Measurements from ENCODE around the gene CAGE1. TPM values are rescaled to one million over a fixed set of nuclear protein-coding genes. Genes with fewer than 3 reads are reported as not detected.

Gene CAGE1
- total and polyA plus RNA-seq, 8 donors: 0.08 to 0.16 (median 0.10) TPM; not detected in 4

DNA sequence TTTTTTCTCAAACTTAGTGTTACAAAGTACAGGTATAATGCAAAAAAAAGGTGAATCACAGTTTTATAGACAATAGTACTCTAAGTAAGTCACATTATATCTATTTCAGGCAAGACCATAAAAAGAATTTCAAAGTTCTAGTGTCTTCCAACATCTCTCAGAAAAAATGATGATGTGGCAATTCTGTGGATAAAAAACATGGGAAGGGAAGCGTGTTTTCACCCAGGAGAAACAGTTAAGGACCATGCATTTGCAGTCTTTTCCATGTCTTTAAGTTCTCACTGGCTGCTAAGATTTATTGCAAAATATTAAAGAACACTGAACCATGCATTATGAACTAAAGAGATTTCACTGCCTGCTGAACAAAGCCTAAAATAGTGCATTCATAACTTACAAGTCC, 78.4 kb downstream of the CAGE1 start:
- no peaks in the 10 kb centered on the region for H3K9me3 ChIP-seq
- H3K27ac ChIP-seq: peak overlapping the region in 1 of 2 donors; percentile 97
- intact Hi-C loops (cut with DNase I): no loop called here

DNA sequence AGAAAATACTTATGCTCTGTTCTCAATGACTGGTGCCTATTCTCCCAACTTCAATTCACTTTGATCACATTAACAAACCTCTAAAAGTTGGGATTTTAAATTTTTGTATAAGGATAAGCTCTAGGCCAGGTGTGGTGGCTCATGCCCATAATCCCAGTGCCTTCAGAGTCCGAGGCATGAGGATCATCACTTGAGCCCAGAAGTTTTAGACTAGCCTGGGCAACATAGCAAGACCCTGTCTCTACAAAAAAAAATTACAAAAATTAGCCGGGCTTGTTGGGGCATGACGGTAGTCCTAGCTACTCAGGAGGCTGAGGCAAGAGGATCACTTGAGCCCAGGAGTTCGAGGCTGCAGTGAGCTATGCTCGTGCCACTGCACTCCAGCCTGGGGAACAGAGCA, 80.5 kb downstream of the CAGE1 start:
- ATAC-seq (no peak), DNase-seq (no peak)
- H3K36me3 ChIP-seq: peaks cover 0 to 60% of the 10 kb centered on the region in 2 donors
- no peaks in the 10 kb centered on the region for H3K27me3 ChIP-seq
- intact Hi-C loops (cut with DNase I): loop anchor here in 1 of 2 donors (10.0 kb wide), 1 partner anchor 86 kb away; no protein-coding TSS in a partner anchor
- TF ChIP-seq CTCF (IDR thresholded peaks at IDR 0.05): no peak
- H3K4me1 ChIP-seq: peaks cover 14 to 56% of the 10 kb centered on the region in 2 donors
- no peak overlapping the region for H3K4me3 ChIP-seq
- H3K27ac ChIP-seq: no peak overlapping the region
- no peaks in the 10 kb centered on the region for H3K9me3 ChIP-seq

More for the DNA sequence above, 78.4 kb downstream of the CAGE1 start:
- ATAC-seq (no peak), DNase-seq (no peak)
- peaks cover 0 to 38% of the 10 kb centered on the region in 2 donors for H3K36me3 ChIP-seq
- no peak for TF ChIP-seq CTCF (IDR thresholded peaks at IDR 0.05)
- no peaks in the 10 kb centered on the region for H3K27me3 ChIP-seq
- peak overlapping the region; percentile 89 to 97 for H3K4me3 ChIP-seq
- peaks cover 7 to 53% of the 10 kb centered on the region in 2 donors for H3K4me1 ChIP-seq

DNA sequence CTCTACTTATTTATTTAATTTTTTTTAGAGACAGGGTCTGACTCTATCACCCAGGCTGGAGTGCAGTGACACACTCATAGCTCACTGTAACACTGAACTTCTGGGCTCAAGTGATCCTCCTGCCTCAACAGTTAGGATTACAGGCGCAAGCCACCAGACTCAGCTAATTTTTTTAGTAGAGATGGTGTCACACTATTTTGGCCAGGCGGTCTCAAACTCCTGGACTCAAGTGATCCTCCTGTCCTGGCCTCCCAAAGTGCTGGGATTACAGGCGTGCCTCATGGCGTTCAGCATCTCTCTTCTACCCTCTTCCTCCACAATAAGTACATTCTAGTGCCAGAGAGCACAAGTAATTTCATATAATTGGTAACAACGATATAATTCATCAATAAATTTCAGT, 82.0 kb downstream of the CAGE1 start:
- no peak for ATAC-seq
- Histone ChIP-seq H3K9me3 (no peaks in the 10 kb centered on the region), H3K36me3 (peaks cover 0 to 75% of the 10 kb centered on the region in 2 donors), H3K27ac (no peak overlapping the region), H3K4me1 (peaks cover 8 to 48% of the 10 kb centered on the region in 2 donors), H3K4me3 (no peak overlapping the region), H3K27me3 (no peaks in the 10 kb centered on the region)
- intact Hi-C loops (cut with DNase I): loop anchor here in 1 of 2 donors (10.0 kb wide), 1 partner anchor 87 kb away; no protein-coding TSS in a partner anchor
- TF ChIP-seq CTCF (IDR thresholded peaks at IDR 0.05): no peak
- DNase-seq: no peak

DNA sequence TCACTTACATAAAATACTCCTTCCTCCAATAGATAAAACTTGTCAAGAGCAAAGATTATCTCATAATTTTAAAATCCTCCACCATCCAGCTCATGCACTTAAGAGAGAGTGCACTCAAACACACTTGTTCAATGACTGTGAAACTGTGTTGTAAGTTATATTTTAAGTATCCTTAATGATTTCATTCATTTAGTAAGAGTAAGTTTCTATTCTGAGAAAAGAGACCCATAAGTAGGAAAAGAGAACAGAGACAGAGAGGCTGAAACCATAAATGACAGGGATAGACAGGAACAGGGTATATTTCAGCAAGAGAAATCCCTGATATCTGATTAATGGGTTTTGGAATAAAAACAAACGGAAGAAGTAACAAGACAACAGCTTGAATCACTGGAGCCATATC, 84.7 kb downstream of the CAGE1 start:
- TF ChIP-seq CTCF (IDR thresholded peaks at IDR 0.05): no peak
- ATAC-seq (peak; percentile 41), DNase-seq (no peak)
- Histone ChIP-seq H3K4me3 (no peak overlapping the region), H3K9me3 (no peaks in the 10 kb centered on the region), H3K4me1 (peaks cover 8 to 25% of the 10 kb centered on the region in 2 donors), H3K27me3 (no peaks in the 10 kb centered on the region), H3K36me3 (peaks cover 0 to 100% of the 10 kb centered on the region in 2 donors), H3K27ac (no peak overlapping the region)
- intact Hi-C loops (cut with DNase I): loop anchor here in 1 of 2 donors (10.0 kb wide), 1 partner anchor 90 kb away; no protein-coding TSS in a partner anchor

GRCh38 chr6:7301702-7302101, 87.8 kb downstream of the CAGE1 start:
- H3K4me1 ChIP-seq: peaks cover 4 to 8% of the 10 kb centered on the region in 2 donors
- DNase-seq: no peak
- intact Hi-C loops (cut with DNase I): loop anchor here in 1 of 2 donors (10.0 kb wide), 1 partner anchor 93 kb away; no protein-coding TSS in a partner anchor

More at GRCh38 chr6:7301702-7302101, 87.8 kb downstream of the CAGE1 start:
- H3K4me3 ChIP-seq: no peak overlapping the region
- no peak for TF ChIP-seq CTCF (IDR thresholded peaks at IDR 0.05)
- ATAC-seq: no peak
- H3K27me3 ChIP-seq: no peaks in the 10 kb centered on the region
- no peaks in the 10 kb centered on the region for H3K9me3 ChIP-seq
- H3K36me3 ChIP-seq: peaks cover 0 to 99% of the 10 kb centered on the region in 2 donors
- H3K27ac ChIP-seq: no peak overlapping the region
